IPS-11a (cell line): Measurements from ENCODE around the gene FKBP1B.
A peak's percentile ranks its signal among the peaks of the same experiment; 100 is the strongest.
"Not testable (repeated sequence)": the region's sequence is repeated elsewhere in the genome, so short reads cannot be mapped to it uniquely, and the experiment has no call there.

Experiments
- H3K4me3 ChIP-seq: one replicate; pipeline ENCODE4 v1.5.1; 2013; ENCODE audit warnings: low read depth, low read length, control low read depth

FKBP1B gene

GRCh38 chr2:24058564-24059271, 9.2 kb downstream of the FKBP1B start:
- no peak overlapping the region for H3K4me3 ChIP-seq

- H3K4me3 ChIP-seq: no peak overlapping the region
Measured at GRCh38 chr2:24065341-24065740, 15.8 kb downstream of the FKBP1B start.

- H3K4me3 ChIP-seq: no peak overlapping the region
Measured at GRCh38 chr2:24072259-24072658, 22.7 kb downstream of the FKBP1B start.

- H3K4me3 ChIP-seq: no peak overlapping the region
Measured at GRCh38 chr2:24073816-24074215, 24.3 kb downstream of the FKBP1B start.

GRCh38 chr2:24075259-24075658, 25.7 kb downstream of the FKBP1B start:
- peak overlapping the region; percentile 98 for H3K4me3 ChIP-seq

GRCh38 chr2:24075915-24076848, 26.6 kb downstream of the FKBP1B start, which contains the start of gene SF3B6:
TSS of gene SF3B6 (minus strand) at chr2:24076326. CDS start at chr2:24076229, 97 bp downstream.
- H3K4me3 ChIP-seq: peak within 1 kb of the TSS; percentile 98

- H3K4me3 ChIP-seq: peak overlapping the region; percentile 36
Measured at GRCh38 chr2:24076849-24077534, 27.5 kb downstream of the FKBP1B start.

- peak overlapping the region; percentile 36 for H3K4me3 ChIP-seq
Measured at GRCh38 chr2:24077535-24077877, 28.0 kb downstream of the FKBP1B start.

GRCh38 chr2:24077879-24078278, 28.3 kb downstream of the FKBP1B start:
- H3K4me3 ChIP-seq: peak overlapping the region; percentile 36

- H3K4me3 ChIP-seq: no peak overlapping the region
Measured at GRCh38 chr2:24080701-24081100, 31.2 kb downstream of the FKBP1B start.

GRCh38 chr2:24082787-24083566, 33.4 kb downstream of the FKBP1B start:
- peak overlapping the region; percentile 73 for H3K4me3 ChIP-seq

GRCh38 chr2:24083567-24084385, 34.2 kb downstream of the FKBP1B start:
- H3K4me3 ChIP-seq: peak overlapping the region; percentile 73

- H3K4me3 ChIP-seq: peak within 1 kb of the TSS; percentile 73
Measured at GRCh38 chr2:24084386-24085199, 35.1 kb downstream of the FKBP1B start, which contains the start of gene TP53I3. TSS of gene TP53I3 (minus strand) at chr2:24084834. CDS start at chr2:24084326, 508 bp downstream.

GRCh38 chr2:24085200-24085489, 35.6 kb downstream of the FKBP1B start:
- H3K4me3 ChIP-seq: peak overlapping the region; percentile 73

GRCh38 chr2:24086241-24086640, 36.7 kb downstream of the FKBP1B start:
- no peak overlapping the region for H3K4me3 ChIP-seq

- no peak overlapping the region for H3K4me3 ChIP-seq
Measured at GRCh38 chr2:24087032-24087431, 37.5 kb downstream of the FKBP1B start.

GRCh38 chr2:24088821-24089359, 39.3 kb downstream of the FKBP1B start:
- no peak overlapping the region for H3K4me3 ChIP-seq

- not testable (repeated sequence) for H3K4me3 ChIP-seq
Measured at GRCh38 chr2:24093270-24093669, 43.7 kb downstream of the FKBP1B start.
